Fibroblast of skin of left quadriceps (primary cell): ENCODE measurements around the gene LAMTOR2.
"Not testable (repeated sequence)": the region's sequence is repeated elsewhere in the genome, so short reads cannot be mapped to it uniquely, and the experiment has no call there.

Experiments
- DNase-seq, 2 experiments: peaks; one replicate each; pipeline ENCODE4 v3.0.0-alpha.2; 2013; ENCODE audit warnings: low read depth in 2 of 2

LAMTOR2 gene

DNA sequence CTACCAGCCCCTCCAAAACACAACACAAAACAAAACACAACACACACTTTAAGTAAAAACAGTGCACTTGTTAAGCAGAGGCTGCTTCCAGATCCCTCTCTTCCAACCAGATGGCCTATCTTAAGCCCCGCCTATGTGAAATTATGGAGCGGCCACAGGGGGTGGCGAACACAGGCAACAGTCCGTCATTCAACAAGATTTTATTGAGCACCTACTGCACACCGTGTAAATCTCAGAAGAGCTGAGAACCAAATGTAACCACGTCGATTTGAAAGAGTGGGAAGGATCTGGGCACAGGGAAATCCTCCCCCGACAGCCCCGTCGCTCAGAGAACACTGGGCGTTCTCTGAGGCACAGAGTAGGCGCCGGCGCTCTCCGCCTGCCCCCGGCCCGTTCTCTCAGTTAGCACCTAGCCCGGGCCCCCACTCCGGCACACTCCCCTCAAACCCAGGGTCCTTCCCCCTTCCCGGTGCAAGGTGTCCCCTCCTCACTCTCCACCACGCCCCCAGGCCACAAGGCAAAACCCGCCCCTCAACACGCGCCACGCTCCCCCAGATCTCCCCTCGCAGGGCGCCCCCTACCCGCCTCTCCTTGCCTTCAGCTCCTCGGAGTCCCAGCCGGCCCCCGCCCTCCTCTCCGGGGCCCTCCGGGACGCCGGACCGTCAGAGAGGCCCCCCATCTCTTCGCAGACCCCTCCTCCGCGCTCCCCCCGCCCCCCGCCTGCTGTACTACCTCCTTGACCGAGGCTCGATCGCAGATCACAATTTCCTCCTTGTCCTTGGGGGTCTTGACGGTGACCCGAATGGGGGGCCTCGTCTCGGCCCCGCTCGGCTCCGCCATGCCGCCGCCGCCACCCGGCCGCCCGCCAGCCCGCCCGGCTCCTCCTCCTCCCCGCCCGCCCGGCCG, 1.5 kb upstream of the LAMTOR2 start:
- DNase-seq: peak in 1 of 2 experiments; percentile 19

DNA sequence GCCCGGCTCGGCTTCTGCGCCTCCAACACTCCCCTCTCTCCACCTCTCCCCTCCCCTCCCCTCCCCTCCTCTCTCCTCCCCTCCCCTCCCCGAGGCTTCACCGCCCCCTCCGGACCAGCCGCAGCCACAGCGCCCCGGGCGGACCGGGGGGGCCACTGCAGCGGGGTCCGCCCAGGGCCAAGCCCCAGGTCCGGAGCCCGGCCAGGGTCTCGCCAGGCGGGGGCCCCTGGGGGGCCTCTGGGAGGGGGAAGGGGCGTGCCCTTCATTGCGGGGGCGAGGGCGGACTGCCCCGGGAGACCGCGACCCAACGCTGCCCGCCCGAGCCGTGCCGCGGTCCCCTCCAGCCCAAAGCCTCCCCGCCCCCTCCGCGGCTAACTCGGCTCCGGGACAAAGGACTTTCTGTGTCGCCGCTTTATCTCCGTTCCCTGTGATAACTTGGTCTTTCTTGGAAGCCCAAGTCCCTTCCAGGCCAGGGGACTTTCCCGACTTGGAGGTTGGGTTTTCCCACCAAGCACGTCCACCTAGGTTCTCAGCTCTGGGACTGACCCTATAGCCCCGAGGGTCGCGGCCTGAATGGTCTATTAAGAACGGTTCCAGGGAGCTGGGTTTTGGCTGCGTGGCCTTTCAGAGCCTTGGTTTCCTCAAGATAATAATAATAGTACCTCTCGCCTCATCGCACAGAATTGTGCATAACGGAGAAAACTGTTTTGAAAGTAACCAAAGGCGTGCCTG, 648 bp upstream of the LAMTOR2 start, which contains the start of gene UBQLN4:
UBQLN4 (minus strand) TSS at position 31 of the 732 bp plus-strand sequence. CDS start 97 bp downstream, outside the sequence.
- DNase-seq: peak; percentile 65 to 70

DNA sequence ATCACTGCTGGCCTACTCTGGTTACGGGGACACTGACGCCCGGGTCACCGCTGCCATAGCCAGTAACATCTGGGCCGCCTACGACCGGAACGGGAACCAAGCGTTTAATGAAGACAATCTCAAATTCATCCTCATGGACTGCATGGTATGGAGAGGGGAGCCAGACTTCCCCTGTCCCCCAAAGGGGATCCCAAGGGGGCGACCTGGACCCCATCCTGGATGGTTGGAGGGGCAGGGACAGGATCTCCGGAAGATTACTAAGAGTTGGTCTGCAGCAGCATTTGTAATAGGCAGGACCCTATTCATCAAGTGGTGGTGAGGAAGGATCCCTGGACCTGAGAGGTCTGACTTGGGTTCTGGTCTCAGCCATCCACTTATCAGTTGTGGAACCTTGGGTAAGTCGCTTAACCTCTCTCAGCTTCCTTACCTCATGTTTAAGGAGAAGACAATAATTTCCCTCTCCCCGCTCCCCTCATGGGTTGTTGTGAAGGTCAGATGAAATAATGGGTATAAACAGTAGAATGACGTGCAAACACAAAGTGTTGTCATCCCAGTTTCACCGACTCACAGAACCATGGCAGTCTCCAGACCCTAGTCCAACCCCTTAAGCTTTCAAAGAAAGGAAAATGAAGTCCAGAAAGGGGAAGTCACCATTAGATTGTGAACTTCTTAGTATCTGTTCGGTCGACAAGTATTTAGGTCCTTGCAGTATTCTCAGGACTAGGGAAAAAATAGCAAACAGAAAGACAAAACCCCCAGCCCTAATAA, 883 bp downstream of the LAMTOR2 start:
- no peak for DNase-seq

DNA sequence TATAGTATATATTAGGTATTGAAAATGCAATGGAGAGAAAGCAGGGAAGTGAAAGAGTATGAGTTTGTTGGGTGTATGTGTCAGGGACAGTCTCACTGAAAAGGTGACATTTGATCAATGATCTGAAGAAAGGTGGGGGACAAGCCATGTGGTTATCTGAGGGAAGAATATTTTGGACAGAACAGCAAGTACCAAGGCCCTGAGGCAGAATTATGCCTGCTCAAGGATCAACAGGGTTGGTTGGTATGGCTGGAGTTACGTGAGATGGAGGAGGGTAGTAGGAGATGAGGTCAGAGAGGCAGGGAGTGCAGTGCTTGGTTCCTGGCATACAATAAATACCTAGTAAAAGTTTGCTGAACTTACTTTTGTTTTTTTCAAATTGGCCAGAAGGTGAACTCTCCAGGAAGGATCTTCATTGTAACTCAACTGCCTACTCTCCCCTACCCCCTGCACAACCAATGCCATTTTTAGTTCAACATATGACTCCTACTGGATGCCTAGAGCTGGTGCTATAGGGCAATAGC, 1.8 kb downstream of the LAMTOR2 start:
- no peak for DNase-seq

DNA sequence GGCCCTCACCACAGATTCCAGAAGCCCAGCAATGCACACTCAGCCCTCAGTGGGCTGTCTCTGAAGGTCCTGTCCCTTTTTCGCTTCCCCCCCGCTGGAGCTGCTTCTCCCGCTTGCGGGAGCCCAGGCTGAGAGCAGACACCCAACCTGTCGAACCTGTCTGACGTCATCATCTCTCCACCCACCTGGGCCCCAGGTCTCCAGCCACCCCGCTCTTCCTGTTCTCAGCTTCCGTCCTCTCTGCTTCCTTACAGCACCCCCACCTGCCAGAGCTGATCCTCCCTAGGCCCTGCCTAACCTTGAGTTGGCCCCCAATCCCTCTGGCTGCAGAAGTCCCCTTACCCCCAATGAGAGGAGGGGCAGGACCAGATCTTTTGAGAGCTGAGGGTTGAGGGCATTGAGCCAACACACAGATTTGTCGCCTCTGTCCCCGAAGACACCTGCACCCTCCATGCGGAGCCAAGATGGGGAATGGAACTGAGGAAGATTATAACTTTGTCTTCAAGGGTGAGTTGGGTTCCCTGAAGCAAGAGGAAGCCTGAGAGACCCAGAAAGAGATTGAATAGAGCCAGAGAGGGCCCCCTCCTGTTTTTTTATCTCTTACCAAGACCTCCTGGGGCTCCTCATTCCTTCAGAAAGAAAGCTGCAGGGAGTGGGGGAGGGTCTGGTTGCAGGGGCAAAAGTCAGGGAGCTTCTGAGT, 6.5 kb downstream of the LAMTOR2 start, which contains the start of gene RAB25:
RAB25 (plus strand) TSS at position 224 of the 700 bp plus-strand sequence; CDS start at position 465, 241 bp downstream.
- no peak for DNase-seq

DNA sequence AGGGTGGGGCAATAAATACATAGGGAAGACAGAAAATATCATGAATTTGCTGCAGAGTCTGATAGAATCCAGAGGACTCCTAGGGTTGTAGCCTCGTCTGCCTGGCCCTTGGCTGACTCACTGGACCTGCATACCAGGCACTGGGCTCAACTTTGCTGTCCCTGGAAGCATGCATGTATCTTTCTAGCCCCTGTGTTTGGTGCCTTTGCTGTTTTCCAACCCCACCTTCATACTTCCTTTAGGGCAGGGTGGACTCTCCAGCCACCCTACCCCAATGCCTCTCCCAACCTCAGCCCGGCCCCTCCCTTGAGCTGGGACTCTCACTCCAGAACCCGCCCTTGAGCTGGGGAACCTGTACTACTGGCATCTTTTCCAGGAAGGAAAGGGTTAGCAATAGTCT, 7.6 kb downstream of the LAMTOR2 start:
- no peak for DNase-seq

DNA sequence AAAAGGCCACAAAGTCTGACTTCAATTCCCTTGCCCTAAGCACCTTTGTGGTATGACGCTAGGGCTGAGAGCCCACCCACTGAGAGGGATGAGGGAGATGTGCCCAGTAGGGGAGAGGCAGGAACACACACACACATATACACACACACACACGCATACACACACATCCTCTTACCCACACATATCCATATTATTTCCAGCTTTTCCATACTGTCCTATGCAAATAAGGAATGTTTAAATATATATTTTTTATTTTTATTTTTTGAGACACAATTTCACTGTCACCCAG, 9.4 kb downstream of the LAMTOR2 start:
- DNase-seq: no peak

DNA sequence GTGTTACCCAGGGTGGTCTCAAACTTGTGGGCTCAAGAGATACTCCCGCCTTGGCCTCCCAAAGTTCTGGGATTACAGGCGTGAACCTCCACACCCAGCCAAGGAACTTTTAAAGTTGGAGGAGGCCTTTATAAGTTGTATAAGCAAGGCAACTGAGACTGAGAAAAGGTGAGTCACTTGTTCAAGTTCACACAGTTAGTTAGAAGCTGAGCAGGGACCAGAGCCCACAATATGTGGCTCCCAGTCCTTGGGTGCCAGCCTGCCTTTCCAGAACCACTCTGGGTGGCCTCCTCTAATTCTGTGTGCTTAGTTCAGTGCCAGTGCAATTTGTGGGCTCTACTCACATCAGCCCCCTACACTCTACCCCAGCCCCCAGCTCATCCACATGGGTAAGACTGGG, 10.0 kb downstream of the LAMTOR2 start:
- no peak for DNase-seq

DNA sequence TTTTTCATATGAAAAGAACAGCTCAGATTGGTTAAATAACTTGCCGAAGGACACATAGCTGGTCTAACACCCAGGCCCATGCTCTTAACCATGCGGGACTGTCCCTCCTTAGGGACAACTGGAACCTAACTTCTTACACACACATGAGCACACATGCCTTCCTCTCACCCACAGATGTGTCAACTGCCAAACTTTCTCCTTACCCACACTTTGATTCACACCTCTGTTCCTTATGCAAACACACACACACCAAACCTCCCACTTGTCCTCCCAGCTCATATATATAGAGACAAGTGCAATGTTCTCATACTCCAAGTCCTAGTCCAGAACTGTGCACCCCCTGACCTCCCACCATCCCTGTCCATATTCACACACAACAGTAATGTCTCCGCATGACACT, 10.6 kb downstream of the LAMTOR2 start:
- DNase-seq: no peak

DNA sequence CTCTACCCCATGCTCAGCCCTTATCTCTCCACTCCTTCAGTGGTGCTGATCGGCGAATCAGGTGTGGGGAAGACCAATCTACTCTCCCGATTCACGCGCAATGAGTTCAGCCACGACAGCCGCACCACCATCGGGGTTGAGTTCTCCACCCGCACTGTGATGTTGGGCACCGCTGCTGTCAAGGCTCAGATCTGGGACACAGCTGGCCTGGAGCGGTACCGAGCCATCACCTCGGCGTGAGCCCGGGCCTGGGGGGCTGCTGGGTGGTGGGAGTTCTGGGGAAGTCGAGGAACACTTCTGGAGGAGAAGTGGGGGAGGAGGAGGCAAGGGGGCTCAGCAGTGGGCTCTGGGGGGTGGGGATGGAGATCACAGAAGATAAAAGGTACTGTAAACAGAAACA, 11.3 kb downstream of the LAMTOR2 start:
- DNase-seq: no peak

DNA sequence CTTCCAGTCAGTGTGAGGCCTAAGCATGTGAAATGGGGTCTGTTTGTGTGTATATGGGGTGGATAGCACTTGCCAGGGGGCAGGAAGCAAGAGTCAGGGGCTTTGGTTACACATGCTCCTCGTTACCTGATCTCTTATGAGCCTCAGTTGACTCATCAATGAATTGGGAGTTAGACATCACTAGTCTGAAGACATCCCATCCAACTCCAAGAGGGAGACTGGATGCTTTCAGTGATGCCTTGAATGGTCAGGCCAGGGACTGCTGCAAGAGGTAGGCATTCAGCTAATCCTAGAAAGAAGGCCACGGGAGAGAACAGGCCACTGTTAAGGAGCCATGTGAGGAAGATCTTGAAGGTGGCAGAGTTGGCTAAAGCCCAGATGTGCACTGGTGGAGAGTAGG, 12.7 kb downstream of the LAMTOR2 start:
- no peak for DNase-seq

DNA sequence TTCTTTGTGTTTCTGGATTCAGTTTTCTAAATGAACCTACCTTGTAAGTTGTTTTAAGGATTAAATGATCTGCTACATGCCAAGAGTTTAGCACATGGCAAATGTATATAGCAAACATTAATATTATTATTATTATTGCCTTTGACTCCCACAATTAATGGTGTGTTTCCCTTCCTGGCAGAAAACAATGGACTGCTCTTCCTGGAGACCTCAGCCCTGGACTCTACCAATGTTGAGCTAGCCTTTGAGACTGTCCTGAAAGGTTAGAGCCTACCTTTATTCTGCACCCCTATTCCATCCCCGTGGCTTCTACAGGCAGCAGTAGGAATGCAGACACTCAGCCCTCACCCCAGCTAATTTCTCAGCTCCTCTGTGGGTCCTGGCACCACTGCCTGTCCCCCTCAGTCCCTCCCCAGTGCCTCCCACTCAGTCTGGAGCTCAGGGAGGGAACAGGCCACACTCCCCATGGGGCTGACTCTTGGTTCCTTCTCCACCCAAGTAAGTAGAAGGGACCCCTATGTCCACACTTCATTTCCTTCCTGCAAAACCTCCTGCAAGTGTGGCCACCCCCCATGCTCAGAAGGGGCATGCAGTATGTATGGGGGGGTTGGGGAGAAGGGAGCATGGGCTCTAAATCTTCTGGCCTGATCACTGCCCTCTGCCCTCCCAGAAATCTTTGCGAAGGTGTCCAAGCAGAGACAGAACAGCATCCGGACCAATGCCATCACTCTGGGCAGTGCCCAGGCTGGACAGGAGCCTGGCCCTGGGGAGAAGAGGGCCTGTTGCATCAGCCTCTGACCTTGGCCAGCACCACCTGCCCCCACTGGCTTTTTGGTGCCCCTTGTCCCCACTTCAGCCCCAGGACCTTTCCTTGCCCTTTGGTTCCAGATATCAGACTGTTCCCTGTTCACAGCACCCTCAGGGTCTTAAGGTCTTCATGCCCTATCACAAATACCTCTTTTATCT, 15.2 kb downstream of the LAMTOR2 start:
- no peak for DNase-seq

DNA sequence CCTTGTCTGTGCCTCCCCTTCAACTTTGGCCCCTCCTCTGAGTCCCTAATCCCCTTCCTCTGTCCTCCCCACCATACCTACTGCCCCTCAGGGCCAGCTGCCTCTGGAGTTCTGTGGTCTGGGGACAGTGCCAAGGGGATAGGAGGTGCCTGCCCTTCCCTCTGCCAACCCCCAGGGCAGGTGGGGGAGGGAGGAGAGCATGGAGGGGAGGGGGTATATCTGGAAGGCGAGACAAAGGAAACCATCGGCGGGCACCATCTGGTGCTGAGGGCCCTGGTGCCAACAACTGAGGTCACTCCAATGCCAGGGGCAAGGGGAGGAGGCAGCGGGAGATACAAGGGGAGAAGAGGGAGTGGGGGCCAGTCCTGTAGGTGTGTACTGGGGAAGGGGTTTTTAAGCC, 16.0 kb downstream of the LAMTOR2 start:
- no peak for DNase-seq

DNA sequence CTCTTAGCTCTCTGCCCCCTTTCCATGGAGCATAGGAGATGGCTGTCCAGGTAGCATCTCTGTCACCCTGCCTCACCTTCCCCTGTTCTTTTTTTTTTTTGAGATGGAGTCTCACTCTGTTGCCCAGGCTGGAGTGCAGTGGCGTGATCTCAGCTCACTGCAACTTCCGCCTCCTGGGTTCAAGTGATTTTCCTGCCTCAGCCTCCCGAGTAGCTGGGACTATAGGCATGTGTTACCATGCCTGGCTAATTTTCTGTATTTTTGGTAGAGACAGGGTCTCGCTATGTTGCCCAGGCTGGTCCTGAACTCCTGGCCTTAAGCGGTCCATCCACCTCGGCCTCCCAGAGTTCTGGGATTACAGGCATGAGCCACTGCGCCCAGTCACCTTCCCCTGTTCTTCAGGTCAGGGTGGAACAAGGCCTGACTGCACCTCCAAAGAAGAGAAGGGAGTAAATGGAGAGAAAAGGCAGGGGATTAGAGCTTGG, 16.8 kb downstream of the LAMTOR2 start:
- DNase-seq: not testable (repeated sequence)

DNA sequence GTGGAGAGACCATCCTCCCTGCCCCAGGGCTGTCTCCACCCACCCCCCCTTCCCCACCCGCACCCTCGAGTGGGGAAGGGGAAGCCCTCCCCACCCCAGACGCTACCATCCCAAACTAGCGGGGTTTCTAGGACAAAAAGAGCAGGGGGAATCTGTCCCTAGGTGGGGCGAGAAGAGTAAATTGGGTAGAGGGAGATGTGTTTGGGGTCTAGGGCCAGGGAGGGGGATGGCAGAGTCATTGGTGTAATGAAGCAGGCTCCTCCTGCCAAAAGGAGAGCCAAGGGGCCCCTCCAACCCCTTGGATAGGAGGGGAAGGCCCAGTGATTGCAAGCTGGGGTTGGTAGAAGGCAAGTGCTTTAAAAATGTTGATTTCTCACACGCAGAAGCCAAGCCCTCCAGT, 17.7 kb downstream of the LAMTOR2 start:
- no peak for DNase-seq

DNA sequence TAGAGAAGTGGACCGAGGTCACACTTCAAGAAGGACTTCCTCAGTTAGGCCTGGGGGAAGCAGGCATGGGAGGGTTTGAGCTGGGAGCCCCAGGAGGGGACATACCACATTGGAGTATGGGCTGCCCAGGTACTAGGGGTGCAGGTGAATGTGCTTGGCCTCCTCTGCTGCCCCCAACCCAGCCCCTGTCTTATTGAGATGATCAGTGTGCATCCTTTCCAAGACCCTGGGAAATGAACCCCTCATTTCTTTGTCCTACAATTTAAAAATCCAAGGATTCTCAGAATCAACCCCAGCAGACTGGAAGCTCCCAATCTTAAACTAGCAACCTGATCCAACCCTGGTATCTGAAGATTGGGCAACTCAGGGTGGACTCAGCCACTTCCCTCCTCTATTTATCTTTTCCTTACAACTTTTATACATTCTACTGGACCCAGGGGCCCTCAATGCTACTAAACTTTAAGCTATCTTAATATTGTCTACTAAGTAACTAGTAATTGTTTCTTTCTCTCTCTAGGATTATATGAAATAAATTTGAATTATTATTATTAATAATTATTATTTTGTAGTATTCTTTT, 18.6 kb downstream of the LAMTOR2 start:
- DNase-seq: no peak

DNA sequence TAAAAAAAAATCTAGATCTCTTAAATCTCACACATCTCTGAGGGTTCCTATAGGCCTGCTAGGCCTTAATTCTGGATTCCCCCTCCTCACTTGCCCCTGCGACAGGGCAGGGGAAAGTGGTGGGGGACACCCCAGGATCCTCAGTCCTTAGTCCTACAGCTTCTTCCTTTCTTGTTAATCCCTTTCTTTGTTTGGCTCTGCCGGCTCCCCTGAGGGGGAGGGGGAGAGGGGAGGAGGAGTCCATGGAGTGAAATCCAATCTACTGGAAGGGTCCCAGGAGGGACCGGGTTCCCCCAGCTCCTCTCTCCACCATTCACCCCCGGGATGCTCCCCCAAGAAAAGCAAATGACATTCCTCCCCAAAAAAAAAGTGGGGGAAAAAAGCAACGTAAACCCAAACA, 19.2 kb downstream of the LAMTOR2 start:
- no peak for DNase-seq

DNA sequence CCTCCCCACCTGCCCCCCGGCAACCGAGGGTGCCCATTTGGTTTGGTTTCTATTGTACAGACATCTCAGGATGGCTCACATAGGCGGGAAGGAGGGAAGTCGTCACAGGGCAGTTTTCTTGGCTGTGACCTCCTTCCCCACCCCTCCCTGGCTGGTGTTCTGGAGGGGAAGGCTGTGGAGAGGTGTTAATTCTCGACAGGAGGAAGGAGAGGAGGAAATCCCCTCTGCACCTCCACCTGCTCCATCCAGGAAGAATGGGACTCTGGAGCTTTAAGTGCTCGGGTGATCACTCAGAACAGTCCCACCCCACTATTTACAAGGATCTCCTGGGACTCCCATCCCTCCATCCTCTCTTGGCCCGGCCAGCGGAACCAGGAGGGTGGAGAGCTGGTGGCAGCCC, 20.1 kb downstream of the LAMTOR2 start:
- no peak for DNase-seq

DNA sequence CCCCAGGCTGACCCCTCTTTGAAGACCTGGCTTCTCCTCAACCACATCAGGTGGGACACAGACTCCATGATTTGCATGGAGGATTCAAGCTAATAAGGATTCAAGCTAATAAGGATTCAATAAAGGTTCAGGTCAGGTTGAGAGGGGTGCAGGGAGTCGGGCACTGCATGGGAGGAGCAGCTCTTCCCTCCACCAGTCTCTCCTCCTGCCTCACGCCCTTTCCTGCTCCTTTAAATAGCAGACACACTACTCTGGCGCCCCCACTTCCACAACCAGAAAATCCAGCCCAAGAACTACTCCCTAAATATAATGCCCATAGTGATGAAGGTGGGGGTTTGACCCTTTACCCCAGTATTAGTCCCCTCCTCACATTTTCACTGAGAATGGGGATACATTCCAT, 20.6 kb downstream of the LAMTOR2 start:
- DNase-seq: no peak

DNA sequence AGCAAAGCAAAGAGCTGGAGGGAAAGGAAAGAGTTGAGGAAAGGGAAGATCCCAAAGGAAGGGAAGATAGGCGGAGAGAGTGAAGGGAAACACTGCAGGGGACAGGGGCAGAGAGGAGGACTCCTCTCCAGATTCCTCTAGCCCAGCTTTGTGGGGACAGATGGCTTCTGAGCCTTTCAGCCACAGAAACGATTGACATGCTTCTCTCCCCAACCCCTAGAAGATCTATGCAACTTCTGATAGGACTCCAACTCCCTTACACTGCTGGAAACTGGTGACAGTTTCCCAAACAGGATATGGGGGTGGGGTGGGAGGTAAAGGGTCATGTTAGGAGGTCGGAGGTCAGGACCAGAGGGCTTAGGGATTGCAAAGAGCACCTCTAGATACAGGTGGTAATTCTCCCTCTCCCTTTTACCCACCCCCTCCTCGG, 21.2 kb downstream of the LAMTOR2 start:
- DNase-seq: no peak
